Measurements from ENCODE around the gene STK10.

Gene STK10

DNA sequence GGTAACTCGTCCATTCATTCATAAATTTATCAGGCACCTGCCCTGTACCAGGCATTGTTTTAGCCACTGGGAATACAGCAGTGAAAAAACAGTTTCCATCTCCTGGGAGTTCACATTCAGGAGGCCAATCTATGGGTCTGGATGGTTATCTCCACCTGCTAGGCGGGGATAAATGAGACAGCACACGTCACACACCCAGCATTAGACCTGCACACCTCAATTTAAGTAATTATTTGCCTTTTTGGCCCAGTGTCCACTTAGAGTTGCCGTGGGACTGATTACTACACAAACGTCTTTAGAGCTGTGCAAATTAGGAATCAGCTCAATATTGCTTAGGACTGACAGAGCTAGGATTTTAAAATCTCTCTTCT, 46.1 kb downstream of the STK10 start:
- peak; percentile 91 for DNase-seq

DNA sequence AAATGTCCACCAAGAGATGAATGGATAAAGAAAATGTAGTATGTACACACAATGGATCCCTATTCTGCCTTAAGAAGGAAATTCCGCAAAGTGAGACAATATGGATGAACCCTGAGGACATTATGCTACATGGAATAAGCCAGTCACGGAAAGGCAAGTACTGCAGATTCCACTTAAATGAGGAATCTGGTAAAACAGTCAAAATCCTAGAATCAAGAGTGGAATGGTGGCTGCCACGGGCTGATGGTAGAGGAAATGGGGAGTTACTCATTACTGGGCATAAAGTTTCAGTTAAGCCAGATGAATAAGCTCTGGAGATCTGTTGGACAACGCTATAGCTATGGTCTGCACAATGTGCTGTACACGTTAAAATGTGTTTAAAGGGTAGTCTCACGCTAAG, 47.2 kb downstream of the STK10 start:
- no peak for DNase-seq

DNA sequence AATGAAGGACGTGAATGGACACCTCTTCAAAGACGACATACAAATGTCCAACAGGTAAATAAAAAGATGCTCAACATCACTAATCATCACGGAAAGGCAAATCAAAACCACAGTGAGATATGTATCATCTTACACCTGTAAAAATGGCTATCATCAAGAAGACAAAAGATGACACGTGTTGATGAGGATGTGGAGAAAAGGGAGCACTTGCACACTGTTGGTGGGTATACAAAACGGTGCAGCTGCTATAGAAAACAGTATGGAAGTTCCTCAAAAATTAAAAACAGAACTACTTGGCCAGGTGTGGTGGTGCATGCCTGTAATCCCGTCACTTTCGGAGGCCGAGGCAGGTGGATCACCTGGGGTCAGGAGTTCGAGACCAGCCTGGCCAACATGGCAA, 47.9 kb downstream of the STK10 start:
- no peak for DNase-seq

DNA sequence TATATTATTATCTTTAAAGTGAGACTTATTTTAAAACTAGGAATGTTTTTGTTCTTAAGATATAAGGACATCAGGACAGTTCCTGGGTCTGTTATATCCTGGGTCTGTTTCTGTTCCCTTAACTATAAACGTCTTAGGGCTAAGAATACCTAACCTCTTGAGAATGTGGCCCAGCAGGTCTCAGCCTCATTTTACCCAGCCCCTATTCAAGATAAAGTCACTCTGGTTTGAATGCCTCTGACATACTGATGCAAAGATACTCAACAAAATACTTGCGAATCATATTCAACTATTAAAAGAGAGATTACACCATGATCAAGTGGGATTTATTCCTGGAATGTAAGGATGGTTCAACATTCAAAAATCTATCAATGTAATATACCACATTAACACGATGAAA, 51.0 kb downstream of the STK10 start:
- DNase-seq: no peak

DNA sequence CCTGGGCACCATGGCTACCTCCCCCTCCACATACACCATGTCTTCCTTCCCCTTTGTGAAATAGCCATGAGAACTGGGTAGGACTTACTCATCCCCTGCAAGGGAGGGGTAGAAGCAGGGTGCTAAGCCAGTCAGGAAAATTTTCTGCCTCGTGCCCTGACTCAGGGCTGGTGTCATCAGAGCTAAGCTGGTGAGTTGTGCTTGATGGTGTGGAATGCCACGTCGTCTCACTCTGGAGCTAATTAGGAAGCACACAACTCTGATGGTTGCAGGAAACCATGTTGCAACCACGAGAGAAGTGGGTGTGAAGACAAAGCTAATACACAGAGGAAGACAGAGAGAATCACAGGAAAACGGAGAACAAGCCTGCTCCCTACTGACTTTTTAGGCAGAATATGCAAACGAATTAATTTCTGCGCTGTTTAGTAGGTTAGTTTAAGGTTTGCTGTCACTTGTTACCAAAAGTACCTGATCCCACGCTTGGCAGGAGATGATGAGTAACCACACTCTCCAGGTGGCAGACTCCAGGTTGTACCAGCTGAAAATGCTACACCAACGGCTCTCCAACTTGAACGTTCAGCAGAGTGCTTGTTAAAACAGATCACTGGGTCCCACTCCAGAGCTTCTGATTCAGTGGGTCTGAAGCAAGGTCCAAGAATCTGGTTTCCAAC, 54.5 kb downstream of the STK10 start:
- DNase-seq: no peak

DNA sequence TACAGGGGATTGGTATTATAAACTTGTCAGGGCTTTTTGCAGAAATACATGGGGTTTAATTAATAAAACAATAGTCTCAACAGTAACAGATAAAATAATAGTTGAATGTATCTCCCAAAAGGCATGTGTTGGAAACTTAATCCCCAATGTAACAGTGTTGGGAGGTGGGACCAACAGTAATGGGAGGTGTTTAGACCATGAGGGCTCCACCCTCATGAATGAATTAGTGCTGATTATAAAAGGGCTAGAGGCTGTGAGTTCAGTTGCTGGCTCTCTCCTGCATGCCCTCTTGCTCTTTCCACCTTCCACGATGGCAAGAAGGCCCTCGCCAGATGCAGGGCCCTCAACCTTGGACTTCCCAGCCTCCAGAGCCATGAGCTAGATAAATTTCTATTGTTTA, 56.3 kb downstream of the STK10 start:
- DNase-seq: no peak

DNA sequence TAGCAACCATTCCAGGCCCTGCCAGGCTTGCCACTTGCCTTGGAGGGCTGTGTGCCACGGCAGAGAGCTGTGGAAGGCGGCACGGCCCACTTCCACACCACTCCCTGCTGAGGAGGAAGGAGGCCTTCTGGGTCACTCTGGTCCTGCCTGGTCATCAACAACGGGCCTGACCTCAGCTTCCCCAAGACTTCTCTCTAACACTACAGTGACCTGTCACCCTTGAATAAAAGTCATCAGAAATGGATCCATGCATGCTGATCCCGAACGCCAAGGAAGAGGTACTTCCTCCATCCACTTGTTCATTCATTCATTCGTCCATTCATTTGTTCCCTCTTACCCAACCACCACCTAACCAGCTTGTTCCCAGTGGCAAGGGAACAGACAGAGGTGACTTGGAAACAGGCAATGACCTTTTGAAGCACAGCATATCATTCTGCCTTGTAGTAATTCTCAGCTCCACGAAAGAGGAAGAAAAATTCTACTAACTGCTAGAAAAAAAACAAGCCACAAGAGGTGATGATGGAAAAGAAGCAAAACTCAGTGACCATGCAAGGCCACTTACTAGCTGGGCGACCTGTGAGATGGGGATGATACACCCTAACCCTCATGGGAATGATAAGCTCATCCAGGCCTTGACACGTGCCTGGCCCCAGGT, 58.6 kb downstream of the STK10 start:
- no peak for DNase-seq

DNA sequence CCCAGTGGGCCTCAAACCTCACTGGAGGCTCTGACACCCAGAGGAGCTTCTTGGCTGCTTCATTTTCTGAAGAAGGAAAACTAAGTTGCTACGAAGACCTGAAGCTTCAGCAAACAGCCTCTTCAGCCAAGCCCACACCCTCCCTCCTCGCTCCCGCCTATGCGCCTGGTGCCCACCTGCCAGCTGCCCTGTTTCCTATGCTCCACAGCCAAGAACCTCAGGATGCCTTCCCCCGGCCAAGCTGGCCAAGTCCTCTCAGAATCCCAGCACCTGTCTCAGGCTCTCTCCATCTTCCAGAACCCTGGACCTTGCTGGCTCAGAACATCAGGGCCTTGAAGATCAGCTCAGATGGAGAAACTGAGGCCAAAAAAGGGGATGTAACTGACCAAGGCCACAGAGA, 60.4 kb downstream of the STK10 start:
- DNase-seq: no peak

DNA sequence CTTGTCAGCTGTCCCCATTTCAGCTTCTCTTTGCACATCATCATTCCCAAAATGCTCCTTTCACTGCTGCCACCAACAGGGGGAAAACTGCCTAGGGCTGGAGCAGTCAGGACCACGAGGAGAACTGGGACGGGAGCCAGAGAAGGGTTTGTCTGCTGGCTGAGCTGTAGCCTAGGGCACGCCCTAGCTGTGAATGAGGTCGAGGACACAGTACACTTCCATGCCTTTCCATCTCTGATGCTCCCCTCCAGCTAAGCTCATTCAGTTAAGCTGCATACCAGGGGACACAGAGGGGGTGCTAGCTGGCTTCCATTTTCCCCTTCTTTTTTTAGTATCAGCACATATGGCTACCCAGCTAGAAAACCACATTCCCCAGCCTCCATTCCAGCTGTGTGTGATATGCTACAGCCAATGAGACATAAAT, 64.7 kb downstream of the STK10 start:
- DNase-seq: peak; percentile 13

DNA sequence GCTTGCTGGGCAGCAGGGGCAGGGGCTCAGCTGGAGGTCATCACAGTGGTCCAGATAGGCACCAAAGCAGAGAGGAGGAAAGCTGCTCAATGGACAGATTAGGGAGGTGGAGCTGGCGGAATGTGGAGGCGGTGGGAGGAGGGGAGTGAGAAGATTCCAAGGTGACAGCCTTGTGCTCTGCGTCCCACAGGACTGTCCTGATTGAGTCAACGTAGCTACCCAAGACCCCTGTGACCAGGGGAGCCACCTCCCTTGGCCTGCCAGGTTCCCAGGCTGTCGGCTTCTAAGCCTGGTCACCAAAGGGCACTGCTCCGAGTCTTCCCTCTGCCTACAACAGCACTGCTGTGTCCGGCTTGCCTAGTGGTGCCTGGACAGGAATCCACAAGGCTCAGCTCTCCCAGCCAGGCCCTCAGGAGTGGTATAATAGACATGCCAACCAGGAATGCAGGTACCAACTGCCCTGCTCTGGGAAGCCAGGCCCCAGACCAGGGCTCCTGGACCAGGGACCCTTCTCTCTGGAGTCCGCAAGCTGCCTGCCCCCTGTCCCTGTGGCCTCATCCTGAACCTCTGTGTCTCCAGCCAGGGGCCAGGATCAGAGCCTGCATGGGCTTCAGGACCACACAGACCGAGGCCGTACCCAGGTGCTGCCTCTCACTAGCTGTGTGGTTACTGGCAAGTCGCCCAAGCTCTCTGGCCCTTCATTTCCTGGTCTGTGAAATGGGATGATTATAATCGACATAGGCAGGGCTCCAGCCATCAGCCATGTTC, 67.9 kb downstream of the STK10 start:
- DNase-seq: no peak

DNA sequence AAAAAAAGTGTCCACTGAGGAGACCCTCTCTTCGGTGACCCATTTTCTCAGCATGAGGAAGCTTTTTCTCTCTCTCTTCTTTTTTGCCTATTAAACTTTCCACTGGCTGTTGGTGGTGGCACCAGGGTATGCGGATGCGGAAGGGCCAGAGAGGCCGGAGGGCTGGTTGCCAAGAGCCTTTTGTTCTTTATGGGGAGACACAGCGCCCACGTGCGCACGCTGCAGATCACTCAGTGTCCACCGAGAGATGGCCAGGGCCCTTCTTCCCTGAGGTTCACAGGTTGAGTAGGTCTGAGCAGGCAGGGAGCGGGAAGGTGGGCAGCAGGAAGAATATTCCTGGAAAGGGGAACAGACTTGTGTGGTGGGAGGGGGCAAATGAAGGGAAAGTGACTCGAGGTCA, 69.1 kb downstream of the STK10 start:
- no peak for DNase-seq

DNA sequence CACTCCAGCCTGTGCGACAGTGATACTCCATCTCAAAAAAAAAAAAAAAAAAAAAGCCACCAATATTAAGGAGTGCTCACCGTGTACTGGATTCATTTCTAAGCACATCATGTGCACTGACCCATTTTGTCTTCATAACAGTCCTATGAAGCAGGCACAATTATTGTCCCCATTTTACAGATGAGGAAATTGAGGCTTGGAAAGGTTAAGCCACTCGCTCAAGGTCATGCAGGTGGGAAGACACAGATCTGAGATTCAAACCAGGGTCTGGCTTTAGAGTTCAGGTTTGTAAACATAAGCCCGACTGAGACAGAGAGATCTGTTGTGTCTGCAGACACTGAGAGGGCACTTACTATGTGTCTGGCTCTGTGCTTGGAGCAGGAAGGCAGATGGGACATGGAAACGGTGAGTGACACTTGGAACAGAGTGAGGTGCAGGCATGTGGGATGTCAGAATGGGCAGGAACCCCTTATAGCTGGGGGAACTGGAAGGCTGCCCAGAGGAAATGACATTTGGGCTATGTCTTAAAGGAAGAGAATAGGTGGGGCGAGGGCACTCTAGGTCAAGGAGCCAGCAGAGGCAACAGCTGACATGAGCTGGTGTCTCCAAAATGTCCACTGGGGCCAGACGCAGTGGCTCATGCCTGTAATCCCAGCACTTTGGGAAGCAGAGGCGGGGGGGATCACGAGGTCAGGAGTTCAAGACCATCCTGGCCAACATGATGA, 69.9 kb downstream of the STK10 start:
- no peak for DNase-seq

DNA sequence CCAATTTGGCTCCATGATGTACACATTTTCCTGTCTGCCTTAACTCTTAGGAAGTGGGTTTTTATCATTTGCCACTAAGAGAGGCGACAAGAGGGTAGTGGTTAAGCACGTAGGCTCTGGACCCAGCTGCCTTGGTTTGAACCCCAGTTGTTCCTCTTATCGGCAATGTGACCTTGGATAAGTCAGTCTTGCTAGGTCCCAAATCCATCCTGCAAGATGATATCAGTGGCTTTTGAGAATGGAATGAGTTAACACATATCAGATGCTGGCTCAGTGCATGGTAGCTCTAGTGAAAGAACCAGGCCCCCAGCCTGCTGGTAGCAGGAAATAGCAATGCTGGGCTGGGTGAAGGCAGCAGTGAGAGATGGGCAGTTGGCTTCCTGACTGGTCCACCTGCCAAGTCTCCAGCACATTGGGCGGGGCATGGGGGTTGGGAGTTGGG, 72.5 kb downstream of the STK10 start:
- DNase-seq: no peak

DNA sequence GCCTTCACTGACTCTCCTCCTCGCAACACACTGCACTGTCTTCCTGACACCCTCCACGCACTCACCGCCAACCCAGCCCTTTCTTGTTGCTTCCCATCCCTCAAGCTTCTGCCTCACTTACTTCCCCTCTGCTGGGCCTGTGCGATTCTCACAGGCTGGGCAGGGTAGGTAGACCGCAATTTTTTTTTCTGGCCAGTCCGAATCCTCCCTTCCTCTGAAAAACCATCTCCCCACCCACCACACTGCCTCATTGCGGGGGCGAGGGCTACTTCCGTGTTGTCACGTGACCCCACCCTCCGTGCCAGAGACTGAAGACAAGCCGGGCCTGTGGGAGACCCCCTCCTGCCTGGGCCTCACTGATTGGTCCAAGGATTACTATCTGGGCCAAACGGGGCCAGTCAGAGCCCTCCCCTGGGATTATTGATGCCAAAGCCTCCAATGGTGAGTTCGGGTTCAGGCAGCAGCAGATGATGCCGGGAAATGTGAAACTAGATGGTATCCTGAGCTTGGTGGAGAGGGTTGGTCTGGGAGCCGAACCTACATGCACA, 73.1 kb downstream of the STK10 start:
- DNase-seq: no peak

DNA sequence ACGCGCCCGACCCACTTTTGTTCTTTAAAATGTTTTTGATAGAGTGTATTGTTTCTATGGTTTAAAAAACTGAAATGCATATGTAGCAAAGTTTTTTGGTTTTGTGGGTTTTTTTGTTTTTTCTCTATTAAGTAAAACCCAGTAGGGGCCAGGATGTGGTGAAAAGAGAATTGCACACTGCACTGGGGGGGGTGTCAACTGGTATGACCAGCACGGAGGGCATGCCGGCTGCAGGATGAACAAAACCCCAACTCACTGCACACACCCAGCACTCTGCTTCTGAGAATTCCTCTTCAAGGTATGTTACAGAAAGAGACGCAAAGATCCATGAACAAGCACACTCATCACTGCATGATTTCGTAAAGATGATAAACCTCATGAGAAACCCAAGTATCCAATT, 75.0 kb downstream of the STK10 start:
- no peak for DNase-seq

DNA sequence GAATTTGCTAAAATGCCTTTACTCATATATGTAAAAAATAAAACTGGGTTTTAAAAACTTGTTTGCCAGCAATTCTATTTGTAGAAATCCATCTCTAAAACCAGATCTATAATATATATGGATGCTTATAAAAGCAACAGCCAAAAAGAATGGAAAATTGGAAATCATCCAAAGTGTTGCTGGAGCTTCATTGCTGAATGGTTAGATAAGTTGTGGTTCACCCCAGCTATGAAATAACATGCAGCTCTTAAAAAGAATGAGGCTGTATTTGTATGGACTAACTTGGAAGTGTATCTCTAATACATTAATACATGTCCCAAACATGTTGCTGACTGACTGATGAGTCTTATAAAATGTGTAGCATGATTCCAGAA, 76.2 kb downstream of the STK10 start:
- no peak for DNase-seq

DNA sequence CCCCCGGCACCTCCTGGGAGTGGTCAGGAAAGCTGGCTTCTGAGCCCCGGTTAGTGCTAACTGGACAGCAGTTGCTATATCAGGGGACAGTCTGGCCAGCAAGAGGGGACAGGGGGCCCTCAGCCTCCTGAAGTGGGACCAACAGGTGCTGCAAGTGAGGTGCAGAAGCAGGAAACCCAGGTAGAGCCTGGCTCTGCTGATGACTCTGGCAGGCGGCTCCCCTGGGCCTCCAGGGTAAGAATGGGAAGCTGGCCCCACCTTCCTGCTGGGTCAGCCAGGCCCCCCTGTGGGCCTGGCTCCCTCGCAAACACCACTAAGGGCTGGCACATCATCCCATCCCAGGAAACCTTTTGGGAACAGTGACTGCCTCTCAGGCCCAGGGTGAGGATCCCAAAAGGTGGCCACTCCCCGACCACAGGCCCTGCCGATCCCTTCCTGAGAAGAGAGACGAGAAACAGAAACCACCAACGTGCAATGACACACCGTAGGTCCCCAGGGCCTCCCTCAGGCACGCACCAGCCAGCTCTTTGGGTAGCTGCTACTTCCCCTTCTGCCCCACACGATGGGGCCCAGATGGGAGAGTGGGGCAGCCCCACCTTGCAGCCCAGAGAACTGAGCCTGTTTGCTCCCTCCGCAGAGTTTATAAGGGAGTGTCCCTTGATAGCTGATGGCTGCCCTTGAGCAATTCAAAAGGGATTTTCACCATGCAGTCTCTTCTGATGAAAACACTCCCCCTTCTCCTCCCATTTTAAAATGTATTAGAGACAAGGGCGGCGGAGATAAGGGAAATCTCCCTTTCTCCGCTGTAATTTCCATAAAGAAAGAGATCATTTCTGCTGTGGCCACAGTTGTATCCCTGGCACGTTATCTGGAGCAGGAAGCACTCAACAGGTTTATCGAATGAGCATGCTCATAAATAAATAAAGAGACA, 76.8 kb downstream of the STK10 start:
- no peak for DNase-seq

DNA sequence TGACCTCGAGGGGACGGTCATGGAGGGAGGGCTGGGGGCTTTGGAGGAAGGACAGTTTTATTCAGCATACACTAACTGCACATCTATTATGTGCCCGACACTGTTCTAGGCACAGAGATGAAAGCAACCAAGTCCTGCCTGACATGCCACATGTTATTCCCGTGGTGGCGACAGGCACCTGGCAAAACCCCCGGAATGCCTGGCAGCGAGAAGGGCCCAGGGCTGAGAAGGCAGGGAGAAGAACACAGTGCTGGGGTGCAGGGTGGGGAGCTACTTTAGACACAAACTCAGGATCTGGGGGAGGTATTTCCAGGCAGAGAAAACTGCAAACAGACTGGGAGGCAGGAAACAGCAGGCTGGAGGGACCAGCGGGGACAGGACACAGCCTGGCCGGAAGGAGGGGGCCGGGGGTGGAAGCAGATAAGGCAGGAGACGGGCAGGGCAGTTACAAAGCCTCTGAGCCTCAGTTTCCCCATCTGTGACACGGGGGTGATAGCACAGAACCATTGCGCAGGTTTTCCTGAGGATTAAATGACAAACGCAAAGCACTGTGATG, 77.7 kb downstream of the STK10 start:
- DNase-seq: no peak

DNA sequence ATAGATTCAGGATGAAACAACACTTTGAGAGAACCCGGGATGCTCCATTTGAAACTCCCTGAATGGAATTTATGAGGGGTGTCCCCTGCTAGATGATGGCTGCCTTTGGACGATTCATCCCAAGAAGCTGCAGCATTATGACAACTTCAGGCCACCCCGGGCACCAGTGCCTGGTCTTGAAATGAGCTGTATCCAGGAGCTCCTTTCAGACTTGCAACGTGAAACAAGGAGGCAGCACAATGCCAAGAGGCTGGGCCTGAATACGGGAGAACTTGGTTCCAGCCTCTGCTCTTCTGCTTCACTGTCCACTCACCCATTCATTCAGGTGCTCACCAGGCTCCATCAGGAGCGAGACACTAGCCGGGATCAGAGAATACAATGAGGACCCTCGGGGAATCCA, 78.3 kb downstream of the STK10 start:
- DNase-seq: no peak

DNA sequence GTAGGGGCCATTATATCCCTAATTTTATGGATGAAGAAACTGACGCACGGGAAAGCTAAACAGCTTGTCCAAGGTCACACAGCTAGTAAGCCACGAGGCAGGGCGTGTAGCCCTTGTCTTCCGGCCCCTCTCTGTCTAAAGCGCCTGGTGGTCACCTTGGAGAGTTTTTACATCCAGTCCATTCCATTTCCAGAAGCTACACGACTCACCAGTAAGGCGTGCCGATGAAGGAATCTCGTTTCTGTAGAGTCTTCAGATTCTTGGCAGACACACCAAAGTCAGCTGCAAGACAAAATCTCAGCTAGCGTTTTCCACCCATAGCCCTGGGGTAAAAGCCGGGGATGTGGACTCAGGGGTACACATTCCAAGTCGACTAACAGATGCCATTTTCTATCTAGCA, 80.5 kb downstream of the STK10 start:
- DNase-seq: no peak

DNA sequence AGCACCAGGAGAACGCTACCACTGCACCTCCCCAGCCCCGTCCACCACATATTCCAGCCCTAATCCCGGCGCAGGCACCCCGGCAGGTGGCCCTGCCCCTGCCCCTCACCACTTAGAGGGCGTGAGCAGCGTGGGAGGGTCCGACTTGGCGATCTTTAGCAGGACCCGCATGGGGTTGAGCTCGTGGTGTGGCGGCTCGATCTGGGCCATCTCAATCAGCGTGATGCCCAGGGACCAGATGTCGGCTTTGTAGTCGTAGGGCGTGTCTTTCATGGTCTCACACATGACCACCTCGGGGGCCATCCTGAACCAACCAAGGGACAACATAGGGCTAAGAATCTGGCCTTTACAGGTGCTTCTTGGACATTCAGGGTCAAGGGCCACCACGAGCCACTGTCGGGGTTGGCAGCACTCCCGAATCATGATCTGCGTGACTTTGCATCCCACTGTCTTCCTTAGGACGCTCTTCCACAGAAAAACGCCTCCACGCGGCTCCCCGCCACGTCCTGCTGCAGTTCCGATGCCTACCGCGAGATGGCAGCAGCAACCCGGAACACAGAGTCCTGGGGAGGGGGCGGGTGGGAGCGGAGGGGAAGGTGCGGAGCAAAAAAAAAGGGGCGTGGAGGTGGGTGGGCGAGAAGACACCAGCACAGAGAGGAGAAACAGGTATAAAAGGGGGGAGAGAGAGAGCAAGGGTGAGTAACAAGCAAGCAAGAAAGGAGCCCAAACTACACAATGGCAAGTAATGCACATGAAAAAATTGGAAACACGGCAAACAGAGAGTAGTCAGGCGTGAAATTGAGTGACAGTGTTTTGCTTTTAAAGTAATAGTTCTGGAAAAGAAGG, 81.3 kb downstream of the STK10 start:
- DNase-seq: no peak
